WTC11 (cell line): ENCODE results near the gene PPP1R11. TPM values are rescaled to one million over a fixed set of nuclear protein-coding genes. Genes with fewer than 3 reads are reported as not detected.

ENCODE experiments used
- ATAC-seq: fragments of 200-7000 bp; cut with Tn5 transposase; 2 replicates; pipeline ENCODE4 v1.10.0; 2021; ENCODE audit warnings: mild to moderate bottlenecking, moderate library complexity
- CTCF ChIA-PET: fragments of 300-600 bp; sonication (Branson Sonifier 250); formaldehyde crosslinking; loops from one replicate; lab custom pipeline; 2021; ENCODE audit warnings: antibody characterized with exemption; lab: Charles Lee
- POLR2A ChIA-PET: fragments of 350-600 bp; sonication (Branson Sonifier 250); formaldehyde crosslinking; loops from one replicate; lab custom pipeline; 2021; ENCODE audit warnings: antibody characterized with exemption; lab: Charles Lee
- DNase-seq: peaks from one replicate; pipeline ENCODE4 v3.0.0; 2021; ENCODE audit warnings: low spot score
- H3K27ac Mint-ChIP-seq: 2 replicates; pipeline ENCODE4 v1.8.0; 2021; ENCODE audit warnings: mixed read lengths
- H3K27me3 Mint-ChIP-seq: 2 replicates; pipeline ENCODE4 v1.8.0; 2021; ENCODE audit warnings: low read depth, mild to moderate bottlenecking, moderate library complexity, mixed read lengths
- H3K36me3 Mint-ChIP-seq: 2 replicates; pipeline ENCODE4 v1.8.0; 2021; ENCODE audit warnings: mixed read lengths
- H3K4me1 Mint-ChIP-seq: 2 replicates; pipeline ENCODE4 v1.8.0; 2022; ENCODE audit warnings: mixed read lengths
- H3K4me3 Mint-ChIP-seq: 2 replicates; pipeline ENCODE4 v1.8.0; 2021; ENCODE audit warnings: mild to moderate bottlenecking, moderate library complexity, mixed read lengths
- H3K9me3 Mint-ChIP-seq: 2 replicates; pipeline ENCODE4 v1.8.0; 2021; ENCODE audit warnings: mixed read lengths
- CBFB ChIP-seq: sonication (generic); formaldehyde crosslinking; IDR thresholded peaks from 2 replicates; pipeline ENCODE4 v1.8.1; 2022; ENCODE audit warnings: mild to moderate bottlenecking, low read depth, missing genetic modification reagents
- FOXJ3 ChIP-seq: sonication (generic); formaldehyde crosslinking; IDR thresholded peaks from 2 replicates; pipeline ENCODE4 v1.9.0; 2021; ENCODE audit warnings: missing genetic modification reagents, mild to moderate bottlenecking, borderline replicate concordance
- FOXP1 ChIP-seq: sonication (generic); formaldehyde crosslinking; IDR thresholded peaks from 2 replicates; pipeline ENCODE4 v1.8.0; 2022; ENCODE audit warnings: missing genetic modification reagents, mild to moderate bottlenecking, moderate library complexity, borderline replicate concordance
- GRHL2 ChIP-seq: fragments of 250-450 bp; sonication (Bioruptor Pico); IDR thresholded peaks from 2 replicates; pipeline ENCODE4 v1.8.0; 2022; ENCODE audit warnings: mild to moderate bottlenecking, moderate library complexity; ENCODE audit not compliant: insufficient replicate concordance, severe bottlenecking
- IRF2 ChIP-seq: sonication (generic); formaldehyde crosslinking; IDR thresholded peaks from 2 replicates; pipeline ENCODE4 v1.8.0; 2022; ENCODE audit warnings: low read depth, missing genetic modification reagents, borderline replicate concordance
- NFE2L1 ChIP-seq: sonication (generic); formaldehyde crosslinking; IDR thresholded peaks from 2 replicates; pipeline ENCODE4 v1.8.1; 2023; ENCODE audit warnings: missing genetic modification reagents
- NR3C1 ChIP-seq: sonication (generic); formaldehyde crosslinking; conservative IDR thresholded peaks from 2 replicates; pipeline ENCODE4 v1.8.1; 2023; ENCODE audit warnings: low read depth, mild to moderate bottlenecking, missing genetic modification reagents
- RELA ChIP-seq: sonication (generic); formaldehyde crosslinking; IDR thresholded peaks from 2 replicates; pipeline ENCODE4 v1.8.1; 2022; ENCODE audit warnings: missing genetic modification reagents, mild to moderate bottlenecking, borderline replicate concordance
- SMAD4 ChIP-seq: sonication (generic); formaldehyde crosslinking; IDR thresholded peaks from 2 replicates; pipeline ENCODE4 v1.8.0; 2022; ENCODE audit warnings: mild to moderate bottlenecking, missing genetic modification reagents
- SOX15 ChIP-seq: fragments of 250-450 bp; sonication (Bioruptor Pico); IDR thresholded peaks from 2 replicates; pipeline ENCODE4 v1.9.0; 2021; ENCODE audit warnings: mild to moderate bottlenecking
- TEAD1 ChIP-seq: sonication (generic); formaldehyde crosslinking; IDR thresholded peaks from 2 replicates; pipeline ENCODE4 v1.8.0; 2022; ENCODE audit warnings: mild to moderate bottlenecking, missing genetic modification reagents
- ZNF121 ChIP-seq: sonication (generic); formaldehyde crosslinking; IDR thresholded peaks from 2 replicates; pipeline ENCODE4 v1.8.0; 2023; ENCODE audit warnings: missing genetic modification reagents
- ZNF232 ChIP-seq: sonication (generic); formaldehyde crosslinking; IDR thresholded peaks from 2 replicates; pipeline ENCODE4 v1.8.0; 2022; ENCODE audit warnings: mild to moderate bottlenecking, missing genetic modification reagents
- total RNA-seq: library from RNA; stranded (reverse); gene quantifications from 3 replicates; pipeline ENCODE4 v1.2.3, GENCODE V29; 2021
- TF ChIP-seq, protein P1 (sequence below): fragments of 250-450 bp; sonication (Bioruptor Pico); IDR thresholded peaks from 2 replicates; pipeline ENCODE4 v1.9.0; 2021; ENCODE audit warnings: moderate library complexity, mild to moderate bottlenecking, inconsistent platforms, borderline replicate concordance
- TF ChIP-seq, protein P2 (sequence below): sonication (generic); formaldehyde crosslinking; IDR thresholded peaks from 2 replicates; pipeline ENCODE4 v1.8.0; 2022; ENCODE audit warnings: mild to moderate bottlenecking, missing genetic modification reagents
- TF ChIP-seq, protein P3 (sequence below): sonication (generic); formaldehyde crosslinking; IDR thresholded peaks from 2 replicates; pipeline ENCODE4 v1.8.1; 2022; ENCODE audit warnings: mild to moderate bottlenecking, missing genetic modification reagents, moderate library complexity, borderline replicate concordance
- TF ChIP-seq, protein P4 (sequence below): sonication (generic); formaldehyde crosslinking; IDR thresholded peaks from 2 replicates; pipeline ENCODE4 v1.8.0; 2022; ENCODE audit warnings: mild to moderate bottlenecking, missing genetic modification reagents
- TF ChIP-seq, protein P5 (sequence below): sonication (generic); formaldehyde crosslinking; IDR thresholded peaks from 2 replicates; pipeline ENCODE4 v1.8.1; 2023; ENCODE audit warnings: mild to moderate bottlenecking, moderate library complexity, missing genetic modification reagents
- TF ChIP-seq, protein P6 (sequence below): fragments of 250-450 bp; sonication (Bioruptor Pico); IDR thresholded peaks from 2 replicates; pipeline ENCODE4 v1.9.0; 2021; ENCODE audit warnings: mild to moderate bottlenecking, borderline replicate concordance
- TF ChIP-seq, protein P7 (sequence below): sonication (generic); formaldehyde crosslinking; IDR thresholded peaks from 2 replicates; pipeline ENCODE4 v1.8.1; 2023; ENCODE audit warnings: mild to moderate bottlenecking, missing genetic modification reagents, moderate library complexity

The PPP1R11 gene
- total RNA-seq, 1 experiment from 2014 or later: 25.0 TPM

DNA sequence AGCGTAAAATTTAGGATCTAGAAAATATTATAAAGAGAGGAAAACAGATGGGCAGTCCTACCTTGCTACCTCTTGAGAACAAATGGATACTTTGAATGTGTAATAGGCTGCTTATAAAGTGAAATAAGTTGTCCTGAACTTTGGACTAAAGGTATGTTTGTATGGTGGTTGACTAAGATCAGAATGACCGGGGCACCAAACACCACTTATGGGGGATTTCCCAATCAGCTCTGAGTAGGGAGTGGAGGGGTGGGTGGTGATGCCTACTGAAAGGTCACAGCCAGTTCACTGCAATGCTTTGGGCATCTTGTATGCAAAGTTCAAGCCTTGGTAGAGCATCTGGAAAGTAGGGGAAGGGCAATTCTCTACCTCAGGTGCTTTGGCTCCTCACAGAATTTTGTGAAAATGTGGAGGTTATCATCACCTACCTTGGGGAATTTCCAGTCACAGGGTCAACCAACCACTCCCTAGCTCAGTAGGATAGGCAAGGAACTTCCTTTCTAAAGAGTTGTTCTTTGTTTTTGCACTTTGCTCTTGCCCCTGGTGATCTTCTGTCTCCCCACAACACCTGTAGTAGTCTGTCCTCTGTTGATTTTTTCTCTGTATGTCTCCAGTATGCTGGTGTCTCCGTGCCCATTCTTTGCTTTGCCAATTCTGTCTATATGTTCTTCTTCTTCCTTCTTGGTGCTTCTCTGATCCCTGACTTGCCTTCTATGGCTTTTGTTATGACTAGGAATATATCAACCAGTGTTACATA, 46.2 kb downstream of the PPP1R11 start, which contains the start of gene TRIM31:
Gene TRIM31, minus strand, starts transcription at position 88 of the 757 bp plus-strand sequence. CDS start 285 bp downstream, outside the sequence.
- H3K4me1 Mint-ChIP-seq: no peaks in the 10 kb centered on the region
- DNase-seq: no peak
- no peaks in the 10 kb centered on the region for H3K36me3 Mint-ChIP-seq
- no peak for ATAC-seq
- no peak within 1 kb of the TSS for H3K27ac Mint-ChIP-seq
- CTCF ChIA-PET: interaction anchor here (0.9 to 1.6 kb wide), 3 partner anchors 10 to 18 kb away, joined by 4 to 6 read pairs (median 5); no protein-coding TSS in a partner anchor
- H3K4me3 Mint-ChIP-seq: no peak within 1 kb of the TSS
- POLR2A ChIA-PET: no interaction called here
- H3K27me3 Mint-ChIP-seq: peaks cover 62% of the 10 kb centered on the region
- H3K9me3 Mint-ChIP-seq: no peaks in the 10 kb centered on the region
- no peak for TF ChIP-seq ZNF121 (CRISPR knock-in tag)
- TF ChIP-seq FOXJ3: no peak
- no peak for TF ChIP-seq SMAD4 (CRISPR knock-in tag)
- no peak for TF ChIP-seq TEAD1 (CRISPR knock-in tag)

DNA sequence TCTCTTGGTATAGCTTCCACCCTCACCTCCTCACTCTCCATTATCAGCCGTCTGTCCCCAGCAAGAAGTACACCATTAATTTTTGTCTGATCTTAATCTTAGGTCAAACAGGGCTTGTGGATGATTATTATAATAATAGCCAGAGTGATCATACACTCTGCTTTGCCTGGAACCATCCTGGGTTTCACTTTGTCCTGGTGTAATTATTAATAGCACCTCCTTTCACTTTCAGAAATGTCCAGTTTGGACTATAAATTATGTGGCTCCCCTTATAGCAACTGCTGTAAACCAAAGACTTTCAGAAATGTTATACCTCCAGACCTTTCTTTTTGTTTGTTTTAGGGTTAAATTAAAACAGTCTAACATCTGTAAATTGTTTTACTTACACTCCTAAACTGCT, 46.8 kb downstream of the PPP1R11 start:
- ChIA-PET POLR2A (no interaction called here), CTCF (interaction anchor here (0.9 to 3.0 kb wide), 3 partner anchors 10 to 17 kb away, joined by 6 to 10 read pairs (median 7); no protein-coding TSS in a partner anchor)
- H3K27me3 Mint-ChIP-seq: peaks cover 55% of the 10 kb centered on the region
- ATAC-seq (no peak), DNase-seq (no peak)
- no peak overlapping the region for H3K4me3 Mint-ChIP-seq
- no peaks in the 10 kb centered on the region for H3K4me1 Mint-ChIP-seq
- no peak overlapping the region for H3K27ac Mint-ChIP-seq
- no peaks in the 10 kb centered on the region for H3K36me3 Mint-ChIP-seq
- TF ChIP-seq SOX15 (CRISPR knock-in tag) (no peak), CBFB (no peak), FOXP1 (no peak), IRF2 (CRISPR knock-in tag) (no peak), TEAD1 (CRISPR knock-in tag) (no peak), NR3C1 (CRISPR knock-in tag) (no peak)
- TF ChIP-seq, protein P1, sequence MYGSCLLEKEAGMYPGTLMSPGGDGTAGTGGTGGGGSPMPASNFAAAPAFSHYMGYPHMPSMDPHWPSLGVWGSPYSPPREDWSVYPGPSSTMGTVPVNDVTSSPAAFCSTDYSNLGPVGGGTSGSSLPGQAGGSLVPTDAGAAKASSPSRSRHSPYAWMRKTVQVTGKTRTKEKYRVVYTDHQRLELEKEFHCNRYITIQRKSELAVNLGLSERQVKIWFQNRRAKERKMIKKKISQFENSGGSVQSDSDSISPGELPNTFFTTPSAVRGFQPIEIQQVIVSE (CRISPR knock-in tag): no peak
- TF ChIP-seq, protein P2, sequence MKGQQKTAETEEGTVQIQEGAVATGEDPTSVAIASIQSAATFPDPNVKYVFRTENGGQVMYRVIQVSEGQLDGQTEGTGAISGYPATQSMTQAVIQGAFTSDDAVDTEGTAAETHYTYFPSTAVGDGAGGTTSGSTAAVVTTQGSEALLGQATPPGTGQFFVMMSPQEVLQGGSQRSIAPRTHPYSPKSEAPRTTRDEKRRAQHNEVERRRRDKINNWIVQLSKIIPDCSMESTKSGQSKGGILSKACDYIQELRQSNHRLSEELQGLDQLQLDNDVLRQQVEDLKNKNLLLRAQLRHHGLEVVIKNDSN (CRISPR knock-in tag): no peak
- TF ChIP-seq, protein P3, sequence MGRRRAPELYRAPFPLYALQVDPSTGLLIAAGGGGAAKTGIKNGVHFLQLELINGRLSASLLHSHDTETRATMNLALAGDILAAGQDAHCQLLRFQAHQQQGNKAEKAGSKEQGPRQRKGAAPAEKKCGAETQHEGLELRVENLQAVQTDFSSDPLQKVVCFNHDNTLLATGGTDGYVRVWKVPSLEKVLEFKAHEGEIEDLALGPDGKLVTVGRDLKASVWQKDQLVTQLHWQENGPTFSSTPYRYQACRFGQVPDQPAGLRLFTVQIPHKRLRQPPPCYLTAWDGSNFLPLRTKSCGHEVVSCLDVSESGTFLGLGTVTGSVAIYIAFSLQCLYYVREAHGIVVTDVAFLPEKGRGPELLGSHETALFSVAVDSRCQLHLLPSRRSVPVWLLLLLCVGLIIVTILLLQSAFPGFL (CRISPR knock-in tag): no peak
- TF ChIP-seq, protein P4, sequence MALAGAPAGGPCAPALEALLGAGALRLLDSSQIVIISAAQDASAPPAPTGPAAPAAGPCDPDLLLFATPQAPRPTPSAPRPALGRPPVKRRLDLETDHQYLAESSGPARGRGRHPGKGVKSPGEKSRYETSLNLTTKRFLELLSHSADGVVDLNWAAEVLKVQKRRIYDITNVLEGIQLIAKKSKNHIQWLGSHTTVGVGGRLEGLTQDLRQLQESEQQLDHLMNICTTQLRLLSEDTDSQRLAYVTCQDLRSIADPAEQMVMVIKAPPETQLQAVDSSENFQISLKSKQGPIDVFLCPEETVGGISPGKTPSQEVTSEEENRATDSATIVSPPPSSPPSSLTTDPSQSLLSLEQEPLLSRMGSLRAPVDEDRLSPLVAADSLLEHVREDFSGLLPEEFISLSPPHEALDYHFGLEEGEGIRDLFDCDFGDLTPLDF (CRISPR knock-in tag): no peak
- H3K9me3 Mint-ChIP-seq: no peaks in the 10 kb centered on the region

DNA sequence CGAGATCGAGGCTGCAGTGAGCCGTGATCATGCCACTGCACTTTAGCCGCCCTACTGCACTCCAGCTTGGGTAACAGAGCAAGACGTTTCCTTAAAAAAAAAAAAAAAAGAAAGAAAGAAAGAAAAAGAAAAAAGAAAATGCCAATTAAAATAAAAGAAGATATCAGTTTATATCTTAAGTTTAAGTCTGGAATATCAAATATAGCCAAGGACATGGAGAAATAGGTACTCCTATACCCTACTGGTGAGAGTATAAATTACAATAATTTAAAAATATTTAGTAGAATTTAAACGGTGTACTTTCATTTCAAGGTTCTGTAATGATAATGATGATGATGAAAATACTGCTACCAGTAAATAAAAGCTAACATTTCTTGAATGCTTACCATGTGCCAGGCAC, 49.7 kb downstream of the PPP1R11 start:
- POLR2A ChIA-PET: no interaction called here
- ATAC-seq: no peak
- Mint-ChIP-seq H3K9me3 (no peaks in the 10 kb centered on the region), H3K27me3 (peaks cover 51% of the 10 kb centered on the region), H3K4me3 (no peak overlapping the region), H3K4me1 (no peaks in the 10 kb centered on the region), H3K36me3 (no peaks in the 10 kb centered on the region), H3K27ac (no peak overlapping the region)
- CTCF ChIA-PET: interaction anchor here (1.0 to 3.0 kb wide), 2 partner anchors 13 to 14 kb away, joined by 4 to 10 read pairs; no protein-coding TSS in a partner anchor
- DNase-seq: no peak
- TF ChIP-seq, protein P5, sequence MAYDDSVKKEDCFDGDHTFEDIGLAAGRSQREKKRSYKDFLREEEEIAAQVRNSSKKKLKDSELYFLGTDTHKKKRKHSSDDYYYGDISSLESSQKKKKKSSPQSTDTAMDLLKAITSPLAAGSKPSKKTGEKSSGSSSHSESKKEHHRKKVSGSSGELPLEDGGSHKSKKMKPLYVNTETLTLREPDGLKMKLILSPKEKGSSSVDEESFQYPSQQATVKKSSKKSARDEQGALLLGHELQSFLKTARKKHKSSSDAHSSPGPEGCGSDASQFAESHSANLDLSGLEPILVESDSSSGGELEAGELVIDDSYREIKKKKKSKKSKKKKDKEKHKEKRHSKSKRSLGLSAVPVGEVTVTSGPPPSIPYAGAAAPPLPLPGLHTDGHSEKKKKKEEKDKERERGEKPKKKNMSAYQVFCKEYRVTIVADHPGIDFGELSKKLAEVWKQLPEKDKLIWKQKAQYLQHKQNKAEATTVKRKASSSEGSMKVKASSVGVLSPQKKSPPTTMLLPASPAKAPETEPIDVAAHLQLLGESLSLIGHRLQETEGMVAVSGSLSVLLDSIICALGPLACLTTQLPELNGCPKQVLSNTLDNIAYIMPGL (CRISPR knock-in tag): no peak
- TF ChIP-seq IRF2 (CRISPR knock-in tag): no peak
- TF ChIP-seq ZNF232 (CRISPR knock-in tag): no peak
- TF ChIP-seq NFE2L1 (CRISPR knock-in tag): no peak
- no peak for TF ChIP-seq GRHL2
- TF ChIP-seq, protein P6, sequence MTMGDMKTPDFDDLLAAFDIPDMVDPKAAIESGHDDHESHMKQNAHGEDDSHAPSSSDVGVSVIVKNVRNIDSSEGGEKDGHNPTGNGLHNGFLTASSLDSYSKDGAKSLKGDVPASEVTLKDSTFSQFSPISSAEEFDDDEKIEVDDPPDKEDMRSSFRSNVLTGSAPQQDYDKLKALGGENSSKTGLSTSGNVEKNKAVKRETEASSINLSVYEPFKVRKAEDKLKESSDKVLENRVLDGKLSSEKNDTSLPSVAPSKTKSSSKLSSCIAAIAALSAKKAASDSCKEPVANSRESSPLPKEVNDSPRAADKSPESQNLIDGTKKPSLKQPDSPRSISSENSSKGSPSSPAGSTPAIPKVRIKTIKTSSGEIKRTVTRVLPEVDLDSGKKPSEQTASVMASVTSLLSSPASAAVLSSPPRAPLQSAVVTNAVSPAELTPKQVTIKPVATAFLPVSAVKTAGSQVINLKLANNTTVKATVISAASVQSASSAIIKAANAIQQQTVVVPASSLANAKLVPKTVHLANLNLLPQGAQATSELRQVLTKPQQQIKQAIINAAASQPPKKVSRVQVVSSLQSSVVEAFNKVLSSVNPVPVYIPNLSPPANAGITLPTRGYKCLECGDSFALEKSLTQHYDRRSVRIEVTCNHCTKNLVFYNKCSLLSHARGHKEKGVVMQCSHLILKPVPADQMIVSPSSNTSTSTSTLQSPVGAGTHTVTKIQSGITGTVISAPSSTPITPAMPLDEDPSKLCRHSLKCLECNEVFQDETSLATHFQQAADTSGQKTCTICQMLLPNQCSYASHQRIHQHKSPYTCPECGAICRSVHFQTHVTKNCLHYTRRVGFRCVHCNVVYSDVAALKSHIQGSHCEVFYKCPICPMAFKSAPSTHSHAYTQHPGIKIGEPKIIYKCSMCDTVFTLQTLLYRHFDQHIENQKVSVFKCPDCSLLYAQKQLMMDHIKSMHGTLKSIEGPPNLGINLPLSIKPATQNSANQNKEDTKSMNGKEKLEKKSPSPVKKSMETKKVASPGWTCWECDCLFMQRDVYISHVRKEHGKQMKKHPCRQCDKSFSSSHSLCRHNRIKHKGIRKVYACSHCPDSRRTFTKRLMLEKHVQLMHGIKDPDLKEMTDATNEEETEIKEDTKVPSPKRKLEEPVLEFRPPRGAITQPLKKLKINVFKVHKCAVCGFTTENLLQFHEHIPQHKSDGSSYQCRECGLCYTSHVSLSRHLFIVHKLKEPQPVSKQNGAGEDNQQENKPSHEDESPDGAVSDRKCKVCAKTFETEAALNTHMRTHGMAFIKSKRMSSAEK: no peak
- TF ChIP-seq, protein P7, sequence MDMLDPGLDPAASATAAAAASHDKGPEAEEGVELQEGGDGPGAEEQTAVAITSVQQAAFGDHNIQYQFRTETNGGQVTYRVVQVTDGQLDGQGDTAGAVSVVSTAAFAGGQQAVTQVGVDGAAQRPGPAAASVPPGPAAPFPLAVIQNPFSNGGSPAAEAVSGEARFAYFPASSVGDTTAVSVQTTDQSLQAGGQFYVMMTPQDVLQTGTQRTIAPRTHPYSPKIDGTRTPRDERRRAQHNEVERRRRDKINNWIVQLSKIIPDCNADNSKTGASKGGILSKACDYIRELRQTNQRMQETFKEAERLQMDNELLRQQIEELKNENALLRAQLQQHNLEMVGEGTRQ: no peak
- TF ChIP-seq RELA (CRISPR knock-in tag): no peak
